ENCODE data around the gene TBC1D14. TPM values are rescaled to one million over a fixed set of nuclear protein-coding genes. Genes with fewer than 3 reads are reported as not detected.

The TBC1D14 gene
- total RNA-seq, 4 donors from 2014 or later, result 54.7 to 101 (median 73.3) TPM

- 79 to 80% methylated on average over 5 of the region's 5 CpGs for WGBS, 2 donors
- no peak for TF ChIP-seq CTCF (IDR thresholded peaks at IDR 0.05)
- no peak for TF ChIP-seq POLR2A (IDR thresholded peaks at IDR 0.05)
- intact Hi-C loops (cut with DNase I; ENCODE audit: low total_unique reads), result no loop called here
- H3K4me3 ChIP-seq (ENCODE audit: low read depth, poor library complexity, severe bottlenecking), result no peak overlapping the region
- DNase-seq (ENCODE audit: low spot score in 2 of 2), result no peak
Measured at GRCh38 chr4:6896035-6896434, 13.6 kb upstream of the TBC1D14 start.

- whole genome bisulfite sequencing, 2 donors, result 86 to 87% methylated on average over 3 of the region's 3 CpGs
- intact Hi-C loops (cut with DNase I; ENCODE audit: low total_unique reads), result no loop called here
- no peak overlapping the region for H3K4me3 ChIP-seq (ENCODE audit: low read depth, poor library complexity, severe bottlenecking)
- no peak for TF ChIP-seq POLR2A (IDR thresholded peaks at IDR 0.05)
- TF ChIP-seq CTCF (IDR thresholded peaks at IDR 0.05), result no peak
- DNase-seq (ENCODE audit: low spot score in 2 of 2), result peak in 1 of 2 donors; percentile 67
Measured at GRCh38 chr4:6898763-6899162, 10.9 kb upstream of the TBC1D14 start.

- peak in 1 of 2 donors; percentile 74 for DNase-seq (ENCODE audit: low spot score in 2 of 2)
- H3K4me3 ChIP-seq (ENCODE audit: low read depth, poor library complexity, severe bottlenecking), result no peak overlapping the region
- intact Hi-C loops (cut with DNase I; ENCODE audit: low total_unique reads), result loop anchor here (10.0 kb wide), 1 partner anchor 175 kb away; no protein-coding TSS in a partner anchor
- 87 to 96% methylated on average over 10 of the region's 10 CpGs for WGBS, 2 donors
- TF ChIP-seq POLR2A (IDR thresholded peaks at IDR 0.05) (no peak), CTCF (IDR thresholded peaks at IDR 0.05) (no peak)
Measured at GRCh38 chr4:6900181-6900812, 9.3 kb upstream of the TBC1D14 start.

GRCh38 chr4:6900956-6901355, 8.7 kb upstream of the TBC1D14 start:
- no peak overlapping the region for H3K4me3 ChIP-seq (ENCODE audit: low read depth, poor library complexity, severe bottlenecking)
- WGBS, 2 donors, result 85 to 86% methylated on average over 8 to 12 of the region's 12 CpGs
- TF ChIP-seq POLR2A (IDR thresholded peaks at IDR 0.05) (no peak), CTCF (IDR thresholded peaks at IDR 0.05) (no peak)
- DNase-seq (ENCODE audit: low spot score in 2 of 2), result peak in 1 of 2 donors; percentile 78
- intact Hi-C loops (cut with DNase I; ENCODE audit: low total_unique reads), result loop anchor here (10.0 kb wide), 1 partner anchor 174 kb away; no protein-coding TSS in a partner anchor

GRCh38 chr4:6901669-6902317, 7.8 kb upstream of the TBC1D14 start:
- intact Hi-C loops (cut with DNase I; ENCODE audit: low total_unique reads), result loop anchor here (10.0 kb wide), 1 partner anchor 173 kb away; no protein-coding TSS in a partner anchor
- 60 to 75% methylated on average over 24 of the region's 24 CpGs for WGBS, 2 donors

More at GRCh38 chr4:6901669-6902317, 7.8 kb upstream of the TBC1D14 start:
- DNase-seq (ENCODE audit: low spot score in 2 of 2), result peak in 1 of 2 donors; percentile 80
- TF ChIP-seq CTCF (IDR thresholded peaks at IDR 0.05), result no peak
- TF ChIP-seq POLR2A (IDR thresholded peaks at IDR 0.05), result no peak
- no peak overlapping the region for H3K4me3 ChIP-seq (ENCODE audit: low read depth, poor library complexity, severe bottlenecking)

All from lower leg skin (tissue), 4 donors.